Measurements from ENCODE around the gene IGSF21. TPM values are rescaled to one million over a fixed set of nuclear protein-coding genes. Genes with fewer than 3 reads are reported as not detected.

The IGSF21 gene
- polyA plus RNA-seq, 3 donors: not detected

- Histone ChIP-seq H3K9ac (ENCODE audit: insufficient read depth, low read length, poor library complexity, severe bottlenecking) (no peak overlapping the region), H3K4me2 (replicated peaks; ENCODE audit: extremely low read depth, low read length, poor library complexity, severe bottlenecking) (no peak overlapping the region), H3K4me3 (replicated peaks in 1 of 3; ENCODE audit: low read depth in 2 of 3, low read length in 3 of 3) (no peak overlapping the region), H3K79me2 (ENCODE audit: insufficient read depth, low read length) (no peaks in the 10 kb centered on the region), H4K20me1 (ENCODE audit: insufficient read depth, low read length) (no peaks in the 10 kb centered on the region), H3K9me3 (replicated peaks in 1 of 2; ENCODE audit: control insufficient read depth in 1 of 2, insufficient read depth in 1 of 2, low read length in 2 of 2) (no peaks in the 10 kb centered on the region), H3K36me3 (replicated peaks in 1 of 2; ENCODE audit: control insufficient read depth in 1 of 2, insufficient read depth in 2 of 2, low read length in 2 of 2) (no peaks in the 10 kb centered on the region), H2AFZ (ENCODE audit: insufficient read depth, low read depth, low read length, poor library complexity, severe bottlenecking) (no peak overlapping the region), H3K4me1 (ENCODE audit: control insufficient read depth in 1 of 2, insufficient read depth in 2 of 2, low read length in 2 of 2) (no peaks in the 10 kb centered on the region), H3K27me3 (ENCODE audit: control insufficient read depth in 2 of 2, insufficient read depth in 2 of 2, low read length in 2 of 2) (no peaks in the 10 kb centered on the region), H3K27ac (ENCODE audit: low read depth in 1 of 2, low read length in 2 of 2) (no peak overlapping the region)
- 47% methylated on average over 9 of the region's 13 CpGs for whole genome bisulfite sequencing (ENCODE audit: insufficient coverage)
- Mint-ChIP-seq H3K4me1 (no peaks in the 10 kb centered on the region), H3K4me3 (no peak overlapping the region), H3K9me3 (peaks cover 0 to 2% (median 0%) of the 10 kb centered on the region in 7 donors), H3K27me3 (ENCODE audit: low read depth in 3 of 3) (peaks cover 11 to 16% (median 11%) of the 10 kb centered on the region in 3 donors), H3K36me3 (no peaks in the 10 kb centered on the region), H3K27ac (no peak overlapping the region)
- TF ChIP-seq CTCF (IDR thresholded peaks at IDR 0.05): no peak
- intact Hi-C loops (cut with micrococcal nuclease): no loop called here
- DNase-seq: no peak
These were observed 176.2 kb downstream of the IGSF21 start for GRCh38 chr1:18283601-18284385.

GRCh38 chr1:18284805-18285537 is 177.4 kb downstream of the IGSF21 start:
- Mint-ChIP-seq H3K27me3 (ENCODE audit: low read depth in 3 of 3) (peaks cover 11 to 16% (median 11%) of the 10 kb centered on the region in 3 donors), H3K4me3 (no peak overlapping the region), H3K36me3 (no peaks in the 10 kb centered on the region), H3K27ac (peak overlapping the region in 1 of 7 donors; percentile 73), H3K9me3 (peaks cover 0 to 2% (median 0%) of the 10 kb centered on the region in 7 donors), H3K4me1 (no peaks in the 10 kb centered on the region)
- Histone ChIP-seq H3K9ac (ENCODE audit: insufficient read depth, low read length, poor library complexity, severe bottlenecking) (no peak overlapping the region), H3K27me3 (ENCODE audit: control insufficient read depth in 2 of 2, insufficient read depth in 2 of 2, low read length in 2 of 2) (no peaks in the 10 kb centered on the region), H3K4me2 (replicated peaks; ENCODE audit: extremely low read depth, low read length, poor library complexity, severe bottlenecking) (no peak overlapping the region), H2AFZ (ENCODE audit: insufficient read depth, low read depth, low read length, poor library complexity, severe bottlenecking) (no peak overlapping the region), H3K4me1 (ENCODE audit: control insufficient read depth in 1 of 2, insufficient read depth in 2 of 2, low read length in 2 of 2) (no peaks in the 10 kb centered on the region), H3K9me3 (replicated peaks in 1 of 2; ENCODE audit: control insufficient read depth in 1 of 2, insufficient read depth in 1 of 2, low read length in 2 of 2) (no peaks in the 10 kb centered on the region), H3K4me3 (replicated peaks in 1 of 3; ENCODE audit: low read depth in 2 of 3, low read length in 3 of 3) (no peak overlapping the region), H3K79me2 (ENCODE audit: insufficient read depth, low read length) (no peaks in the 10 kb centered on the region), H3K27ac (ENCODE audit: low read depth in 1 of 2, low read length in 2 of 2) (no peak overlapping the region), H4K20me1 (ENCODE audit: insufficient read depth, low read length) (no peaks in the 10 kb centered on the region), H3K36me3 (replicated peaks in 1 of 2; ENCODE audit: control insufficient read depth in 1 of 2, insufficient read depth in 2 of 2, low read length in 2 of 2) (no peaks in the 10 kb centered on the region)
- intact Hi-C loops (cut with micrococcal nuclease): no loop called here
- 80% methylated on average over 7 of the region's 11 CpGs for WGBS (ENCODE audit: insufficient coverage)
- no peak for DNase-seq
- TF ChIP-seq CTCF (IDR thresholded peaks at IDR 0.05): no peak
